ENCODE results near the gene ZNHIT1. TPM values are rescaled to one million over a fixed set of nuclear protein-coding genes. Genes with fewer than 3 reads are reported as not detected.

Gene ZNHIT1
- polyA plus RNA-seq, 3 donors = 29.3 to 109 (median 74.9) TPM

DNA sequence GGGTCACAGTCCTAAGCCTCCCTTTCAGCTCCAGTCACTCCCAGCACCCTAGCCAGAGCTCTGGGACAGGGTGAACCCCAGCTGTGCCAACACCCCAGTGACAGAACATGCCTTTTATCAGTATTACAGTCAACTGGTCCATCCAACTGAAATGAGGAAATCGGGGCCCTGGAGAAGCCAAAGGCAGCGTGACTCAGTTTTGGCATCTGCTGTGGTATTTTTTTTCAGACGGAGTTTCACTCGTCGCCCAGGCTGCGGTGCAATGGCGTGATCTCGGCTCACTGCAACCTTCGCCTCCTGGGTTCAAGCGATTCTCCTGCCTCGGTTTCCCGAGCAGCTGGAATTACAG lies 23.0 kb downstream of the ZNHIT1 start:
- Mint-ChIP-seq H3K4me3 (peak overlapping the region; percentile 65 to 70), H3K9me3 (peaks cover 0 to 3% (median 0%) of the 10 kb centered on the region in 7 donors), H3K27me3 (ENCODE audit: low read depth in 3 of 3) (peaks cover 14 to 31% (median 23%) of the 10 kb centered on the region in 3 donors), H3K4me1 (peaks cover 57% of the 10 kb centered on the region), H3K36me3 (peaks cover 45 to 55% of the 10 kb centered on the region in 2 donors), H3K27ac (peak overlapping the region; percentile 60 to 82 (median 75))
- Histone ChIP-seq H2AFZ (ENCODE audit: insufficient read depth, low read depth, low read length, poor library complexity, severe bottlenecking) (no peak overlapping the region), H4K20me1 (ENCODE audit: insufficient read depth, low read length) (peaks cover 88% of the 10 kb centered on the region), H3K4me2 (replicated peaks; ENCODE audit: extremely low read depth, low read length, poor library complexity, severe bottlenecking) (peak overlapping the region; percentile 19), H3K9ac (ENCODE audit: insufficient read depth, low read length, poor library complexity, severe bottlenecking) (no peak overlapping the region), H3K4me3 (replicated peaks in 1 of 3; ENCODE audit: low read depth in 2 of 3, low read length in 3 of 3) (peak overlapping the region in 1 of 3 experiments; percentile 14), H3K9me3 (replicated peaks in 1 of 2; ENCODE audit: control insufficient read depth in 1 of 2, insufficient read depth in 1 of 2, low read length in 2 of 2) (no peaks in the 10 kb centered on the region), H3K27me3 (ENCODE audit: control insufficient read depth in 2 of 2, insufficient read depth in 2 of 2, low read length in 2 of 2) (peaks cover 0 to 27% of the 10 kb centered on the region in 2 donors), H3K4me1 (ENCODE audit: control insufficient read depth in 1 of 2, insufficient read depth in 2 of 2, low read length in 2 of 2) (peaks cover 53 to 62% of the 10 kb centered on the region in 2 donors), H3K79me2 (ENCODE audit: insufficient read depth, low read length) (peaks cover 30% of the 10 kb centered on the region), H3K36me3 (replicated peaks in 1 of 2; ENCODE audit: control insufficient read depth in 1 of 2, insufficient read depth in 2 of 2, low read length in 2 of 2) (peaks cover 15 to 28% of the 10 kb centered on the region in 2 donors), H3K27ac (ENCODE audit: low read depth in 1 of 2, low read length in 2 of 2) (peak overlapping the region in 1 of 2 donors; percentile 9)
- intact Hi-C loops (cut with micrococcal nuclease) = loop anchor here in 1 of 2 donors (10.0 kb wide), 2 partner anchors 96 to 656 kb away; partner anchors contain the start of genes FBXO24 and LRCH4
- TF ChIP-seq, protein P1, sequence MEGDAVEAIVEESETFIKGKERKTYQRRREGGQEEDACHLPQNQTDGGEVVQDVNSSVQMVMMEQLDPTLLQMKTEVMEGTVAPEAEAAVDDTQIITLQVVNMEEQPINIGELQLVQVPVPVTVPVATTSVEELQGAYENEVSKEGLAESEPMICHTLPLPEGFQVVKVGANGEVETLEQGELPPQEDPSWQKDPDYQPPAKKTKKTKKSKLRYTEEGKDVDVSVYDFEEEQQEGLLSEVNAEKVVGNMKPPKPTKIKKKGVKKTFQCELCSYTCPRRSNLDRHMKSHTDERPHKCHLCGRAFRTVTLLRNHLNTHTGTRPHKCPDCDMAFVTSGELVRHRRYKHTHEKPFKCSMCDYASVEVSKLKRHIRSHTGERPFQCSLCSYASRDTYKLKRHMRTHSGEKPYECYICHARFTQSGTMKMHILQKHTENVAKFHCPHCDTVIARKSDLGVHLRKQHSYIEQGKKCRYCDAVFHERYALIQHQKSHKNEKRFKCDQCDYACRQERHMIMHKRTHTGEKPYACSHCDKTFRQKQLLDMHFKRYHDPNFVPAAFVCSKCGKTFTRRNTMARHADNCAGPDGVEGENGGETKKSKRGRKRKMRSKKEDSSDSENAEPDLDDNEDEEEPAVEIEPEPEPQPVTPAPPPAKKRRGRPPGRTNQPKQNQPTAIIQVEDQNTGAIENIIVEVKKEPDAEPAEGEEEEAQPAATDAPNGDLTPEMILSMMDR (IDR thresholded peaks at IDR 0.05) = no peak
- DNase-seq = peak; percentile 68 to 86 (median 75)
- under 1% methylated on average over 8 of the region's 12 CpGs for WGBS (ENCODE audit: insufficient coverage)

DNA sequence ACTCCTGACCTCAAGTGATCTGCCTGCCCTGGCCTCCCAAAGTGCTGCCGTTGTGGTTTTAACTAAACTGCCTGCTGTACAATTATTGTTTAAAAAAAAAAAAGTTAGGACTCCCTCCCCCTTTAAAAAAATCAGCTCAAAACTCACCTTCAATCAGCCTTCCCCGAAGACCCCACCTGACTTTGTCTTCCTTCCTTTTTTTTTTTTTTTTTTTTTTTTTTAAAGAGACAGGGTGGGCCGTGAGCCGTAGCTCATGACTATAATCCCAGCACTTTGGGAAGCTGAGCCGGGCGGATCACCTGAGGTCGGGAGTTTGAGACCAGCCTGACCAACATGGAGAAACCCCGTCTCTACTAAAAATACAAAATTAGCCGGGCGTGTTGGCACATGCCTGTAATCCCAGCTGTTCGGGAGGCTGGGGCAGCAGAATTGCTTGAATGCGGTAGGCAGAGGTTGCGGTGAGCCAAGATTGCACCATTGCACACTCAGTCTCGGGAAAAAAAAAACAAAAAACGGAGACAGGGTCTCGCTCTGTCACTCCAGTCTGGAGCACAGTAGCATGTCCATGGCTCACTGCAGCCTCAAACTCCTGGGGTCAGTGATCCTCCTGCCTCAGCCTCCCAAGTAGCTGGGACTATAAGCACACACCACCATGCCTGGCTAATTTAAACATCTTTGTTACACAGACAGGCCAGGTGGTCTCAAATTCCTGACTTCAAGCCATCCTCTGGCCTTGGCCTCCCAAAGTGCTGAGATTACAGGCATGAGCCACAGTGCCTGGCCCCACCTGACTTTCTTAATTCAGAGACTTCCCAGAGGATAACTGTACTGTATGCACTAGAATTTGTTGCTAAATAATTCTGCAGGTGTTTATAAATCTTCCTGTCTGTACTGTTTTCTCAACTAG lies 23.7 kb downstream of the ZNHIT1 start:
- Histone ChIP-seq H3K4me3 (replicated peaks in 1 of 3; ENCODE audit: low read depth in 2 of 3, low read length in 3 of 3) (peak overlapping the region in 1 of 3 experiments; percentile 14), H3K36me3 (replicated peaks in 1 of 2; ENCODE audit: control insufficient read depth in 1 of 2, insufficient read depth in 2 of 2, low read length in 2 of 2) (peaks cover 15 to 28% of the 10 kb centered on the region in 2 donors), H3K79me2 (ENCODE audit: insufficient read depth, low read length) (peaks cover 35% of the 10 kb centered on the region), H3K9ac (ENCODE audit: insufficient read depth, low read length, poor library complexity, severe bottlenecking) (no peak overlapping the region), H3K9me3 (replicated peaks in 1 of 2; ENCODE audit: control insufficient read depth in 1 of 2, insufficient read depth in 1 of 2, low read length in 2 of 2) (no peaks in the 10 kb centered on the region), H3K4me2 (replicated peaks; ENCODE audit: extremely low read depth, low read length, poor library complexity, severe bottlenecking) (peak overlapping the region; percentile 19), H4K20me1 (ENCODE audit: insufficient read depth, low read length) (peaks cover 81% of the 10 kb centered on the region), H3K27ac (ENCODE audit: low read depth in 1 of 2, low read length in 2 of 2) (peak overlapping the region in 1 of 2 donors; percentile 9), H2AFZ (ENCODE audit: insufficient read depth, low read depth, low read length, poor library complexity, severe bottlenecking) (no peak overlapping the region), H3K27me3 (ENCODE audit: control insufficient read depth in 2 of 2, insufficient read depth in 2 of 2, low read length in 2 of 2) (peaks cover 0 to 22% of the 10 kb centered on the region in 2 donors), H3K4me1 (ENCODE audit: control insufficient read depth in 1 of 2, insufficient read depth in 2 of 2, low read length in 2 of 2) (peaks cover 53 to 62% of the 10 kb centered on the region in 2 donors)
- intact Hi-C loops (cut with micrococcal nuclease) = loop anchor here (2.0 to 10.0 kb wide), 3 partner anchors 23 to 657 kb away; partner anchors contain the start of genes FBXO24 (in 1 of the 2), LRCH4 (in 1 of the 2) and ZNHIT1 (in 1 of the 2)
- H3K36me3 Mint-ChIP-seq = peaks cover 39 to 48% of the 10 kb centered on the region in 2 donors
- 9% methylated on average over 13 of the region's 16 CpGs for WGBS (ENCODE audit: insufficient coverage)
- H3K4me1 Mint-ChIP-seq = peaks cover 55% of the 10 kb centered on the region
- peaks cover 0 to 3% (median 0%) of the 10 kb centered on the region in 7 donors for H3K9me3 Mint-ChIP-seq
- H3K27me3 Mint-ChIP-seq (ENCODE audit: low read depth in 3 of 3) = peaks cover 9 to 26% (median 18%) of the 10 kb centered on the region in 3 donors
- TF ChIP-seq, protein P1 (IDR thresholded peaks at IDR 0.05) = no peak
- DNase-seq = peak in 2 of 3 donors; percentile 30 to 44
- H3K27ac Mint-ChIP-seq = peak overlapping the region in 6 of 7 donors; percentile 54 to 81 (median 74)
- H3K4me3 Mint-ChIP-seq = peak overlapping the region; percentile 65 to 70

Measured in CD14-positive monocyte (primary cell).